HepG2 (cell line): ENCODE results near the gene IL6R. TPM values are rescaled to one million over a fixed set of nuclear protein-coding genes. Genes with fewer than 3 reads are reported as not detected.

Experiments used
- ATAC-seq: fragments of 200-7000 bp; cut with Tn5 transposase; 3 replicates; pipeline ENCODE4 v1.9.1; 2020; ENCODE audit warnings: mild to moderate bottlenecking, moderate library complexity
- BruUV-seq: library from RNA; stranded (reverse); fragments of 400-500 nt; replicated peaks from 2 replicates; lab custom pipeline; 2021; lab: Mats Ljungman, UMichigan
- CTCF ChIA-PET: fragments of 300-600 bp; formaldehyde crosslinking; extraction: SDS; loops from one replicate; lab custom pipeline; 2021; ENCODE audit warnings: low total read pairs, inconsistent platforms, low intra/inter-chr PET ratio; lab: Yijun Ruan, JAX
- POLR2A ChIA-PET: fragments of 350-600 bp; sonication (Branson Sonifier 250); formaldehyde crosslinking; loops from one replicate; lab custom pipeline; 2020; ENCODE audit warnings: antibody characterized with exemption, inconsistent platforms; lab: Yijun Ruan, JAX
- DNase-seq: peaks from one replicate; pipeline ENCODE4 v3.0.0-alpha.2; 2015; ENCODE audit warnings: low spot score
- FAIRE-seq: peaks from 3 replicates; lab custom pipeline; 2011; peaks lifted over from hg19 to GRCh38; lab: Jason Lieb, UNC
- H2AFZ ChIP-seq: one replicate; pipeline ENCODE4 v1.6.1; 2011; ENCODE audit warnings: low read length, inconsistent platforms
- H3K27ac ChIP-seq: fragments of 300-600 bp; 3 replicates; pipeline ENCODE4 v1.8.0; 2011; ENCODE audit warnings: mixed run types, mild to moderate bottlenecking, mixed read lengths, low read length, inconsistent platforms; ENCODE audit not compliant: insufficient read depth; ENCODE audit errors: extremely low read length
- H3K27me3 ChIP-seq, 2 experiments: fragments of 200-600 bp in 1 of 2; 2 replicates in 1 of 2; 3 replicates in 1 of 2; pipeline versions ENCODE4 v1.6.0 to v1.8.0; 2011; ENCODE audit warnings: low read length in 2 of 2, mild to moderate bottlenecking in 2 of 2, moderate library complexity in 2 of 2, inconsistent platforms in 1 of 2; ENCODE audit not compliant: insufficient read depth in 2 of 2, control insufficient read depth in 1 of 2
- H3K36me3 ChIP-seq, 2 experiments: fragments of 200-600 bp in 1 of 2; replicated peaks in 1 of 2; 2 replicates in 1 of 2; 3 replicates in 1 of 2; pipeline versions ENCODE4 v1.5.1 to v1.8.0; 2011; ENCODE audit warnings: low read length in 2 of 2, inconsistent platforms in 1 of 2; ENCODE audit not compliant: insufficient read depth in 2 of 2, control insufficient read depth in 1 of 2
- H3K4me1 ChIP-seq: 2 replicates; pipeline ENCODE4 v1.5.1; 2012; ENCODE audit warnings: low read length, inconsistent platforms; ENCODE audit not compliant: insufficient read depth
- H3K4me2 ChIP-seq: 2 replicates; pipeline ENCODE4 v1.6.0; 2011; ENCODE audit warnings: low read depth, low read length, inconsistent platforms
- H3K4me3 ChIP-seq, 3 experiments: fragments of 200-600 bp in 1 of 3; sonication (generic), shearing (Covaris generic) in 1 of 3; replicated peaks in 1 of 3; 2 replicates each; pipeline ENCODE4 v1.5.1; 2011 to 2016; ENCODE audit warnings: low read length in 3 of 3, inconsistent platforms in 2 of 3, low read depth in 2 of 3, mild to moderate bottlenecking in 2 of 3, control low read depth in 1 of 3, mixed read lengths in 1 of 3; ENCODE audit not compliant: insufficient read depth in 1 of 3
- H3K79me2 ChIP-seq: one replicate; pipeline ENCODE4 v1.6.1; 2011; ENCODE audit warnings: low read length, inconsistent platforms; ENCODE audit not compliant: insufficient read depth
- H3K9ac ChIP-seq: 2 replicates; pipeline ENCODE4 v1.6.0; 2011; ENCODE audit warnings: mild to moderate bottlenecking, low read depth, low read length, inconsistent platforms; ENCODE audit not compliant: insufficient read depth
- H3K9me3 ChIP-seq: 2 replicates; pipeline ENCODE4 v1.5.1; 2012; ENCODE audit warnings: mild to moderate bottlenecking, low read length
- H4K20me1 ChIP-seq: 2 replicates; pipeline ENCODE4 v1.6.0; 2011; ENCODE audit warnings: inconsistent platforms, mild to moderate bottlenecking, low read length, moderate library complexity; ENCODE audit not compliant: insufficient read depth
- FOXM1 ChIP-seq: sonication (generic); formaldehyde crosslinking; IDR thresholded peaks from 2 replicates; pipeline ENCODE4 v1.5.0; 2020; ENCODE audit warnings: missing genetic modification reagents
- HDAC6 ChIP-seq: fragments of 200-600 bp; sonication (generic); IDR thresholded peaks from 2 replicates; pipeline ENCODE4 v1.7.0; 2017; ENCODE audit warnings: mild to moderate bottlenecking, antibody characterized with exemption, low read length, low read depth
- HHEX ChIP-seq: IDR thresholded peaks from 2 replicates; pipeline ENCODE4 v1.6.1; 2016; ENCODE audit warnings: control low read depth
- HMG20A ChIP-seq: IDR thresholded peaks from 2 replicates; pipeline ENCODE4 v1.6.1; 2016; ENCODE audit warnings: borderline replicate concordance
- KDM5B ChIP-seq: sonication (generic); formaldehyde crosslinking; IDR thresholded peaks from 2 replicates; pipeline ENCODE4 v1.4.0; 2020; ENCODE audit warnings: missing genetic modification reagents, mild to moderate bottlenecking, borderline replicate concordance
- MAFF ChIP-seq: IDR thresholded peaks from 2 replicates; pipeline ENCODE4 v1.6.1; 2011; ENCODE audit warnings: low read depth, low read length, improper control_type of control experiment
- MIER2 ChIP-seq: IDR thresholded peaks from 2 replicates; pipeline ENCODE4 v1.6.1; 2016; ENCODE audit warnings: missing biosample characterization, missing genetic modification reagents
- NR2F6 ChIP-seq, 2 experiments: IDR thresholded peaks; 2 replicates each; pipeline ENCODE4 v1.6.1; 2016; ENCODE audit warnings: antibody characterized with exemption in 1 of 2, mild to moderate bottlenecking in 1 of 2
- PRDM4 ChIP-seq: sonication (generic); formaldehyde crosslinking; IDR thresholded peaks from 2 replicates; pipeline ENCODE4 v1.9.0; 2021; ENCODE audit warnings: missing genetic modification reagents, borderline replicate concordance
- TBX2 ChIP-seq: sonication (generic); formaldehyde crosslinking; IDR thresholded peaks from 2 replicates; pipeline ENCODE4 v1.5.0; 2020; ENCODE audit warnings: missing genetic modification reagents, mild to moderate bottlenecking, borderline replicate concordance
- THAP9 ChIP-seq: sonication (generic); formaldehyde crosslinking; IDR thresholded peaks from 2 replicates; pipeline ENCODE4; 2020; ENCODE audit warnings: missing genetic modification reagents, mild to moderate bottlenecking, borderline replicate concordance
- TRIM24 ChIP-seq: sonication (generic); formaldehyde crosslinking; IDR thresholded peaks from 2 replicates; pipeline ENCODE4 v1.8.0; 2022; ENCODE audit warnings: mild to moderate bottlenecking, missing genetic modification reagents
- ZFP62 ChIP-seq: sonication (generic); formaldehyde crosslinking; IDR thresholded peaks from 2 replicates; pipeline ENCODE4 v1.4.0; 2020; ENCODE audit warnings: missing genetic modification reagents
- ZNF362 ChIP-seq: sonication (generic); formaldehyde crosslinking; IDR thresholded peaks from 2 replicates; pipeline ENCODE4 v1.4.0; 2020; ENCODE audit warnings: missing genetic modification reagents, mild to moderate bottlenecking, borderline replicate concordance
- ZNF580 ChIP-seq: IDR thresholded peaks from 2 replicates; pipeline ENCODE4 v1.6.1; 2016; ENCODE audit warnings: low read depth, borderline replicate concordance
- ZNF800 ChIP-seq: sonication (generic); formaldehyde crosslinking; IDR thresholded peaks from 2 replicates; pipeline ENCODE4 v1.4.0; 2020; ENCODE audit warnings: missing genetic modification reagents
- ZSCAN9 ChIP-seq: IDR thresholded peaks from 2 replicates; pipeline ENCODE4 v1.6.1; 2016; ENCODE audit warnings: borderline replicate concordance
- WGBS: methylation state at CpG from one replicate; pipeline ENCODE4 v1.1.6; 2017; ENCODE audit warnings: low lambda C conversion rate; 5-methylcytosine and 5-hydroxymethylcytosine counted together
- in situ Hi-C: cut with HindIII; loops from 2 replicates; pipeline ENCODE4 v1.10.0; 2017; ENCODE audit warnings: low pct_unique_long_range_greater_than_20kb; ENCODE audit not compliant: extremely low pct_ligation_motif_present
- intact Hi-C: fragments of 100-400 bp; cut with micrococcal nuclease; formaldehyde crosslinking; loops from one replicate; pipeline ENCODE4 v1.10.0; 2022; ENCODE audit not compliant: unreplicated experiment
- polyA plus RNA-seq, 8 experiments: library from polyadenylated mRNA; depleted of rRNA in 3 of 8; stranded (reverse) in 7 of 8; unstranded in 1 of 8; fragments of >200 nt; fragmentation: Illumina TruSeq in 4 of 8; extraction: Trizol in 4 of 8; gene quantifications; 2 replicates each; pipeline versions ENCODE4 v1.2.1 to v1.2.3, GENCODE V29; 2011 to 2016; ENCODE audit warnings: low read depth in 4 of 8, missing spikeins in 1 of 8, mixed read lengths in 1 of 8; ENCODE audit not compliant: insufficient read depth in 1 of 8
- total RNA-seq, 5 experiments: library from RNA; depleted of rRNA; stranded (reverse); fragments of >200 nt; fragmentation: Illumina TruSeq; extraction: Trizol; gene quantifications; 2 replicates each; pipeline ENCODE4 v1.2.3, GENCODE V29; 2016; ENCODE audit warnings: low read depth in 1 of 5

The IL6R gene
- total and polyA plus RNA-seq, 2 of the 13 experiments (the other 11 are each of a cell fraction or from before 2014, with no cell fraction given), result 5.0 to 24.5 TPM

- Histone ChIP-seq H3K4me2 (no peak overlapping the region), H4K20me1 (no peaks in the 10 kb centered on the region), H3K79me2 (no peaks in the 10 kb centered on the region), H3K9ac (no peak overlapping the region), H3K9me3 (no peaks in the 10 kb centered on the region), H3K36me3 (no peaks in the 10 kb centered on the region; a peak in 2 of 5 replicates), H2AFZ (no peak overlapping the region), H3K27me3 (no peaks in the 10 kb centered on the region), H3K4me1 (peaks cover 27% of the 10 kb centered on the region), H3K27ac (no peak overlapping the region), H3K4me3 (no peak overlapping the region)
- CTCF ChIA-PET, result no interaction called here
- ATAC-seq, result no peak
- WGBS, result 97% methylated on average over 15 of the region's 15 CpGs
- in situ Hi-C loops, result no loop called here
- intact Hi-C loops, result no loop called here
- POLR2A ChIA-PET, result no interaction called here
- no peak for DNase-seq
- BruUV-seq, result no TSS peak
- FAIRE-seq, result no peak
- TF ChIP-seq KDM5B (CRISPR knock-in tag), result no peak
- no peak for TF ChIP-seq HHEX (CRISPR knock-in tag)
- TF ChIP-seq NR2F6 (IDR thresholded peaks at IDR 0.05), result no peak
- no peak for TF ChIP-seq NR2F6 (CRISPR knock-in tag; IDR thresholded peaks at IDR 0.05)
- no peak for TF ChIP-seq ZSCAN9
- no peak for TF ChIP-seq ZNF362 (CRISPR knock-in tag)
- no peak for TF ChIP-seq PRDM4 (CRISPR knock-in tag)
- no peak for TF ChIP-seq ZFP62 (CRISPR knock-in tag)
- TF ChIP-seq HMG20A (CRISPR knock-in tag), result no peak
- TF ChIP-seq FOXM1 (CRISPR knock-in tag), result no peak
- no peak for TF ChIP-seq MIER2 (CRISPR knock-in tag)
- TF ChIP-seq HDAC6, result no peak
- no peak for TF ChIP-seq THAP9 (CRISPR knock-in tag)
- TF ChIP-seq TRIM24 (CRISPR knock-in tag), result no peak
- TF ChIP-seq MAFF, result no peak
- no peak for TF ChIP-seq ZNF800
- no peak for TF ChIP-seq TBX2
- no peak for TF ChIP-seq ZNF580 (CRISPR knock-in tag)
Measured at GRCh38 chr1:154435599-154436200, 30.6 kb downstream of the IL6R start.
